ENCODE measurements around the gene TASOR2. TPM values are rescaled to one million over a fixed set of nuclear protein-coding genes. Genes with fewer than 3 reads are reported as not detected.
A peak's percentile ranks its signal among the peaks of the same experiment; 100 is the strongest.

Gene TASOR2
- total and polyA plus RNA-seq, 9 of the 15 experiments (the other 6 are each of a cell fraction or from before 2014, with no cell fraction given) = 12.7 to 75.3 (median 52.3) TPM

DNA sequence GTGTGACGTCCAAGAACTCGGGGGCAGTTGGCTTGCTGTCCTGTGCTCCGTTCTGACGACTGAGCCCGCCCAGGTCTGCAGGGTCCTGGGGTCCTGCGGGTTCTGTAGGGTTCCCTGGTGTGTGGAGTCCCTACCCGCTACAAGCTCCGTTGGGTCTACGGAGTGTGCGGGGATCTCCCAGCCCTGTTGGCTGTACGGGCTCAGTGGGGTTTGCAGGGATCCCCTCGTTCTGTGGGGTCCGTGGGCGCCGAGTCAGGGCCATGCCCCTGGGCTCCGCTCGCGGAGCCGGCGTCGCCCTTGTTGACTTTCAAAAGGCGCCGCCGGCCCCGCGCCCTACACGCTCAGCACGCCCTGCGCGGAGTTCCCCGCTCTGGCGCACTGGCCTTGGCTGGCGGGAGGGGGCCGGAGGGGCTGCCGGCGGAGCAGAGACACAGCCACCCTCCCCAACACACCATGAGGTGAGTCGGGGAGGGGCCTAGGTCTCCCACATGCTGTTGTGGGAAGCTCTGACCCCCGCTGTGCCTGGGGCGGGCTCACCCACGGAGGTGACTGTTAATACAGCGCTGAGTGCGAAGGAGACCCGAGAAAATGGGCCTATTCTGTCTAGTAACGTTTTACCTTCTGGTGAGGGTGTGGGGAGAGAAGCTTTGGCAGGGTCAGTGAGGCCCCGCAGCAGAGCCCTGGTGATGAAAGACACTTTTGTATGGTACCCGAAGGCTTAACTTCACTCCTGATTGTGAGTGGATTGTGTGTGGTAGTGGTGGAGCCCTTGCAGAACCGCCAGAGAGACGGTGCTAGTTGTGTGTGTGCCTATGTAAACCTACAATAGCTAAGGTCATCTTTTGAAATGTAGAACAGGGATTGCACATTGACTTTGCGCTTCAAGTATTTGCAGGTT lies 8.1 kb downstream of the TASOR2 start (continued):
- TF ChIP-seq, protein P1, sequence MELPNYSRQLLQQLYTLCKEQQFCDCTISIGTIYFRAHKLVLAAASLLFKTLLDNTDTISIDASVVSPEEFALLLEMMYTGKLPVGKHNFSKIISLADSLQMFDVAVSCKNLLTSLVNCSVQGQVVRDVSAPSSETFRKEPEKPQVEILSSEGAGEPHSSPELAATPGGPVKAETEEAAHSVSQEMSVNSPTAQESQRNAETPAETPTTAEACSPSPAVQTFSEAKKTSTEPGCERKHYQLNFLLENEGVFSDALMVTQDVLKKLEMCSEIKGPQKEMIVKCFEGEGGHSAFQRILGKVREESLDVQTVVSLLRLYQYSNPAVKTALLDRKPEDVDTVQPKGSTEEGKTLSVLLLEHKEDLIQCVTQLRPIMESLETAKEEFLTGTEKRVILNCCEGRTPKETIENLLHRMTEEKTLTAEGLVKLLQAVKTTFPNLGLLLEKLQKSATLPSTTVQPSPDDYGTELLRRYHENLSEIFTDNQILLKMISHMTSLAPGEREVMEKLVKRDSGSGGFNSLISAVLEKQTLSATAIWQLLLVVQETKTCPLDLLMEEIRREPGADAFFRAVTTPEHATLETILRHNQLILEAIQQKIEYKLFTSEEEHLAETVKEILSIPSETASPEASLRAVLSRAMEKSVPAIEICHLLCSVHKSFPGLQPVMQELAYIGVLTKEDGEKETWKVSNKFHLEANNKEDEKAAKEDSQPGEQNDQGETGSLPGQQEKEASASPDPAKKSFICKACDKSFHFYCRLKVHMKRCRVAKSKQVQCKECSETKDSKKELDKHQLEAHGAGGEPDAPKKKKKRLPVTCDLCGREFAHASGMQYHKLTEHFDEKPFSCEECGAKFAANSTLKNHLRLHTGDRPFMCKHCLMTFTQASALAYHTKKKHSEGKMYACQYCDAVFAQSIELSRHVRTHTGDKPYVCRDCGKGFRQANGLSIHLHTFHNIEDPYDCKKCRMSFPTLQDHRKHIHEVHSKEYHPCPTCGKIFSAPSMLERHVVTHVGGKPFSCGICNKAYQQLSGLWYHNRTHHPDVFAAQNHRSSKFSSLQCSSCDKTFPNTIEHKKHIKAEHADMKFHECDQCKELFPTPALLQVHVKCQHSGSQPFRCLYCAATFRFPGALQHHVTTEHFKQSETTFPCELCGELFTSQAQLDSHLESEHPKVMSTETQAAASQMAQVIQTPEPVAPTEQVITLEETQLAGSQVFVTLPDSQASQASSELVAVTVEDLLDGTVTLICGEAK (IDR thresholded peaks at IDR 0.05) = 0 out of 2 replicates have a peak, but pooled peaks have one; percentile 18
- TF ChIP-seq, protein P1 (CRISPR knock-in tag; IDR thresholded peaks at IDR 0.05) = no peak
- TF ChIP-seq GTF2F1 (IDR thresholded peaks at IDR 0.05; ENCODE audit: low read depth, low read length) (no peak), PHF8 (IDR thresholded peaks at IDR 0.05; ENCODE audit: borderline replicate concordance, low read length) (peak; percentile 51; the same call in 1 of the 2 replicates), TRIM28 (IDR thresholded peaks at IDR 0.05) (no peak)

Measured in K562 (cell line).